ENCODE measurements around the gene KRTAP1-4. TPM values are rescaled to one million over a fixed set of nuclear protein-coding genes. Genes with fewer than 3 reads are reported as not detected.
"Not testable (repeated sequence)": the region's sequence is repeated elsewhere in the genome, so short reads cannot be mapped to it uniquely, and the experiment has no call there.

KRTAP1-4 gene
- polyA plus RNA-seq: not detected
- long read RNA-seq, donor 1: 0 reads
- long read RNA-seq, donor 2: 0 reads
- long read RNA-seq, donor 3: 0 reads
- long read RNA-seq, donor 4: 0 reads
- long read RNA-seq, donor 5: 0 reads
- long read RNA-seq, donor 6: 0 reads
- long read RNA-seq, donor 7: 0 reads
- long read RNA-seq, donor 8: 0 reads
- long read RNA-seq, donor 9: 0 reads
- long read RNA-seq, donor 10: 0 reads
- long read RNA-seq, donor 11: 0 reads

GRCh38 chr17:41029633-41030245, at the start of gene KRTAP1-4:
Gene KRTAP1-4, minus strand, starts transcription at chr17:41030195. Its CDS starts 117 bp downstream, at chr17:41030078.
- no CpG with 5 or more reads among the region's 12 CpGs for WGBS (ENCODE audit: insufficient coverage, low lambda C conversion rate)
- Histone ChIP-seq H3K4me3 (ENCODE audit: low read length) (no peak within 1 kb of the TSS), H3K4me1 (ENCODE audit: control insufficient read depth, insufficient read depth, low read length) (no peaks in the 10 kb centered on the region), H3K36me3 (ENCODE audit: control insufficient read depth, insufficient read depth, low read length) (no peaks in the 10 kb centered on the region), H3K9me3 (ENCODE audit: control insufficient read depth, low read depth, low read length) (no peaks in the 10 kb centered on the region), H3K27me3 (ENCODE audit: control insufficient read depth, insufficient read depth, low read length) (no peaks in the 10 kb centered on the region), H3K27ac (ENCODE audit: low read length) (no peak within 1 kb of the TSS)
- no peak for DNase-seq

GRCh38 chr17:41076788-41077187, 46.8 kb upstream of the KRTAP1-4 start:
- no peaks in the 10 kb centered on the region for H3K9me3 ChIP-seq (ENCODE audit: control insufficient read depth, low read depth, low read length)
- H3K27me3 ChIP-seq (ENCODE audit: control insufficient read depth, insufficient read depth, low read length): peaks cover 4% of the 10 kb centered on the region
- no peak overlapping the region for H3K27ac ChIP-seq (ENCODE audit: low read length)
- H3K36me3 ChIP-seq (ENCODE audit: control insufficient read depth, insufficient read depth, low read length): no peaks in the 10 kb centered on the region
- DNase-seq: no peak
- no peaks in the 10 kb centered on the region for H3K4me1 ChIP-seq (ENCODE audit: control insufficient read depth, insufficient read depth, low read length)
- H3K4me3 ChIP-seq (ENCODE audit: low read length): no peak overlapping the region

GRCh38 chr17:41073676-41074075, 43.7 kb upstream of the KRTAP1-4 start:
- H3K9me3 ChIP-seq (ENCODE audit: control insufficient read depth, low read depth, low read length): no peaks in the 10 kb centered on the region
- DNase-seq: no peak
- no peak overlapping the region for H3K4me3 ChIP-seq (ENCODE audit: low read length)
- no peaks in the 10 kb centered on the region for H3K36me3 ChIP-seq (ENCODE audit: control insufficient read depth, insufficient read depth, low read length)
- H3K27ac ChIP-seq (ENCODE audit: low read length): no peak overlapping the region
- no CpG with 5 or more reads among the region's 2 CpGs for WGBS (ENCODE audit: insufficient coverage, low lambda C conversion rate)
- H3K4me1 ChIP-seq (ENCODE audit: control insufficient read depth, insufficient read depth, low read length): no peaks in the 10 kb centered on the region
- H3K27me3 ChIP-seq (ENCODE audit: control insufficient read depth, insufficient read depth, low read length): peaks cover 4% of the 10 kb centered on the region

- H3K27me3 ChIP-seq (ENCODE audit: control insufficient read depth, insufficient read depth, low read length): peaks cover 4% of the 10 kb centered on the region
- DNase-seq: peak in 1 of 2 donors; percentile 2
- no peak overlapping the region for H3K4me3 ChIP-seq (ENCODE audit: low read length)
- H3K27ac ChIP-seq (ENCODE audit: low read length): no peak overlapping the region
- no peaks in the 10 kb centered on the region for H3K9me3 ChIP-seq (ENCODE audit: control insufficient read depth, low read depth, low read length)
- WGBS (ENCODE audit: insufficient coverage, low lambda C conversion rate): no CpG with 5 or more reads among the region's 5 CpGs
- H3K4me1 ChIP-seq (ENCODE audit: control insufficient read depth, insufficient read depth, low read length): no peaks in the 10 kb centered on the region
- H3K36me3 ChIP-seq (ENCODE audit: control insufficient read depth, insufficient read depth, low read length): no peaks in the 10 kb centered on the region
Measured at GRCh38 chr17:41071606-41072360, 41.8 kb upstream of the KRTAP1-4 start.

GRCh38 chr17:41069031-41069430, 39.0 kb upstream of the KRTAP1-4 start:
- H3K36me3 ChIP-seq (ENCODE audit: control insufficient read depth, insufficient read depth, low read length): no peaks in the 10 kb centered on the region
- no peak overlapping the region for H3K27ac ChIP-seq (ENCODE audit: low read length)
- H3K9me3 ChIP-seq (ENCODE audit: control insufficient read depth, low read depth, low read length): no peaks in the 10 kb centered on the region
- no CpG with 5 or more reads among the region's 3 CpGs for WGBS (ENCODE audit: insufficient coverage, low lambda C conversion rate)
- no peak for DNase-seq
- no peak overlapping the region for H3K4me3 ChIP-seq (ENCODE audit: low read length)
- peaks cover 8% of the 10 kb centered on the region for H3K27me3 ChIP-seq (ENCODE audit: control insufficient read depth, insufficient read depth, low read length)
- H3K4me1 ChIP-seq (ENCODE audit: control insufficient read depth, insufficient read depth, low read length): no peaks in the 10 kb centered on the region

GRCh38 chr17:41067281-41067680, 37.3 kb upstream of the KRTAP1-4 start:
- Histone ChIP-seq H3K9me3 (ENCODE audit: control insufficient read depth, low read depth, low read length) (no peaks in the 10 kb centered on the region), H3K27me3 (ENCODE audit: control insufficient read depth, insufficient read depth, low read length) (peaks cover 11% of the 10 kb centered on the region), H3K4me1 (ENCODE audit: control insufficient read depth, insufficient read depth, low read length) (no peaks in the 10 kb centered on the region), H3K4me3 (ENCODE audit: low read length) (no peak overlapping the region), H3K36me3 (ENCODE audit: control insufficient read depth, insufficient read depth, low read length) (no peaks in the 10 kb centered on the region), H3K27ac (ENCODE audit: low read length) (no peak overlapping the region)
- DNase-seq: no peak

- Histone ChIP-seq H3K9me3 (ENCODE audit: control insufficient read depth, low read depth, low read length) (no peaks in the 10 kb centered on the region), H3K4me3 (ENCODE audit: low read length) (no peak within 1 kb of the TSS), H3K4me1 (ENCODE audit: control insufficient read depth, insufficient read depth, low read length) (no peaks in the 10 kb centered on the region), H3K27ac (ENCODE audit: low read length) (no peak within 1 kb of the TSS), H3K27me3 (ENCODE audit: control insufficient read depth, insufficient read depth, low read length) (peaks cover 11% of the 10 kb centered on the region), H3K36me3 (ENCODE audit: control insufficient read depth, insufficient read depth, low read length) (no peaks in the 10 kb centered on the region)
- 86% methylated on average over 1 of the region's 6 CpGs for WGBS (ENCODE audit: insufficient coverage, low lambda C conversion rate)
- DNase-seq: no peak
Measured at GRCh38 chr17:41065829-41066624, 36.0 kb upstream of the KRTAP1-4 start, which contains the start of gene KRTAP2-4. Gene KRTAP2-4, minus strand, starts transcription at chr17:41065879. Its CDS starts 34 bp downstream, at chr17:41065845.

GRCh38 chr17:41065016-41065689, 35.2 kb upstream of the KRTAP1-4 start:
- not testable (repeated sequence) for H3K4me3 ChIP-seq (ENCODE audit: low read length); H3K36me3 ChIP-seq (ENCODE audit: control insufficient read depth, insufficient read depth, low read length); DNase-seq; H3K27ac ChIP-seq (ENCODE audit: low read length); H3K9me3 ChIP-seq (ENCODE audit: control insufficient read depth, low read depth, low read length); H3K4me1 ChIP-seq (ENCODE audit: control insufficient read depth, insufficient read depth, low read length)
- H3K27me3 ChIP-seq (ENCODE audit: control insufficient read depth, insufficient read depth, low read length): peaks cover 13% of the 10 kb centered on the region
- WGBS (ENCODE audit: insufficient coverage, low lambda C conversion rate): no CpG with 5 or more reads among the region's 16 CpGs

- no peaks in the 10 kb centered on the region for H3K36me3 ChIP-seq (ENCODE audit: control insufficient read depth, insufficient read depth, low read length)
- H3K4me3 ChIP-seq (ENCODE audit: low read length): no peak overlapping the region
- no peaks in the 10 kb centered on the region for H3K4me1 ChIP-seq (ENCODE audit: control insufficient read depth, insufficient read depth, low read length)
- 100% methylated on average over 1 of the region's 1 CpG for WGBS (ENCODE audit: insufficient coverage, low lambda C conversion rate)
- DNase-seq: no peak
- H3K27me3 ChIP-seq (ENCODE audit: control insufficient read depth, insufficient read depth, low read length): peaks cover 18% of the 10 kb centered on the region
- no peak overlapping the region for H3K27ac ChIP-seq (ENCODE audit: low read length)
- no peaks in the 10 kb centered on the region for H3K9me3 ChIP-seq (ENCODE audit: control insufficient read depth, low read depth, low read length)
Measured at GRCh38 chr17:41064301-41064700, 34.3 kb upstream of the KRTAP1-4 start.

- no CpG with 5 or more reads among the region's 4 CpGs for WGBS (ENCODE audit: insufficient coverage, low lambda C conversion rate)
Measured at GRCh38 chr17:41063449-41063848, 33.5 kb upstream of the KRTAP1-4 start.

More at GRCh38 chr17:41063449-41063848, 33.5 kb upstream of the KRTAP1-4 start:
- H3K9me3 ChIP-seq (ENCODE audit: control insufficient read depth, low read depth, low read length): no peaks in the 10 kb centered on the region
- H3K27me3 ChIP-seq (ENCODE audit: control insufficient read depth, insufficient read depth, low read length): peaks cover 23% of the 10 kb centered on the region
- H3K4me1 ChIP-seq (ENCODE audit: control insufficient read depth, insufficient read depth, low read length): no peaks in the 10 kb centered on the region
- no peak for DNase-seq
- no peak overlapping the region for H3K27ac ChIP-seq (ENCODE audit: low read length)
- H3K36me3 ChIP-seq (ENCODE audit: control insufficient read depth, insufficient read depth, low read length): no peaks in the 10 kb centered on the region
- H3K4me3 ChIP-seq (ENCODE audit: low read length): no peak overlapping the region
